Activated T-helper 1 cell treated with anti-CD3 and anti-CD28 coated beads, Interleukin-12 subunit alpha, Interleukin-12 subunit beta, Interleukin-2, Interleukin-4 antibody, amounts not matched to agents 30 ng/mL and 10 ng/mL and 1 ng/mL, durations not matched to agents 14 hours and 24 hours and 36 hours (primary cell): ENCODE results near the gene LDLRAD3. TPM values are rescaled to one million over a fixed set of nuclear protein-coding genes. Genes with fewer than 3 reads are reported as not detected.

Experiments used
- DNase-seq: peaks from one replicate; pipeline ENCODE4 v3.0.0; 2021; ENCODE audit warnings: low spot score
- H3K27ac Mint-ChIP-seq: one replicate; pipeline ENCODE4 v1.8.0; 2021; ENCODE audit warnings: mild to moderate bottlenecking, mixed read lengths
- H3K27me3 Mint-ChIP-seq: one replicate; pipeline ENCODE4 v1.8.0; 2022; ENCODE audit warnings: mild to moderate bottlenecking, moderate library complexity, mixed read lengths; ENCODE audit not compliant: insufficient read depth
- H3K36me3 Mint-ChIP-seq: one replicate; pipeline ENCODE4 v1.8.0; 2021; ENCODE audit warnings: low read depth, mixed read lengths
- H3K4me1 Mint-ChIP-seq: one replicate; pipeline ENCODE4 v1.8.0; 2021; ENCODE audit warnings: low read depth, mixed read lengths
- H3K4me3 Mint-ChIP-seq: one replicate; pipeline ENCODE4 v1.8.0; 2021; ENCODE audit warnings: mild to moderate bottlenecking, moderate library complexity, mixed read lengths
- H3K9me3 Mint-ChIP-seq: one replicate; pipeline ENCODE4 v1.8.0; 2021; ENCODE audit warnings: mixed read lengths
- intact Hi-C: fragments of 100-400 bp; cut with micrococcal nuclease; formaldehyde crosslinking; loops from one replicate; pipeline ENCODE4 v1.15.1; 2024
- total RNA-seq: library from RNA; stranded (reverse); gene quantifications from 2 replicates; pipeline ENCODE4 v1.2.3, GENCODE V29; 2022

Gene LDLRAD3
- total RNA-seq, 1 donor from 2014 or later, result 0.57 TPM

- intact Hi-C loops, result no loop called here
- Mint-ChIP-seq H3K27me3 (peaks cover 8% of the 10 kb centered on the region), H3K36me3 (no peaks in the 10 kb centered on the region), H3K27ac (no peak overlapping the region), H3K4me3 (no peak overlapping the region), H3K9me3 (peaks cover 7% of the 10 kb centered on the region), H3K4me1 (peaks cover 12% of the 10 kb centered on the region)
- DNase-seq, result no peak
These were observed 48.7 kb downstream of the LDLRAD3 start for GRCh38 chr11:35992548-35992947.

- Mint-ChIP-seq H3K27ac (no peak overlapping the region), H3K27me3 (peaks cover 2% of the 10 kb centered on the region), H3K4me3 (no peak overlapping the region), H3K36me3 (no peaks in the 10 kb centered on the region), H3K4me1 (peaks cover 12% of the 10 kb centered on the region), H3K9me3 (peaks cover 7% of the 10 kb centered on the region)
- DNase-seq, result peak; percentile 1
- intact Hi-C loops, result no loop called here
These were observed 50.6 kb downstream of the LDLRAD3 start for GRCh38 chr11:35994421-35994820.

GRCh38 chr11:35995681-35996271, 51.9 kb downstream of the LDLRAD3 start:
- no peak for DNase-seq
- H3K4me3 Mint-ChIP-seq, result no peak overlapping the region
- H3K27me3 Mint-ChIP-seq, result peaks cover 2% of the 10 kb centered on the region
- no peaks in the 10 kb centered on the region for H3K36me3 Mint-ChIP-seq
- peaks cover 7% of the 10 kb centered on the region for H3K9me3 Mint-ChIP-seq
- intact Hi-C loops, result no loop called here
- peaks cover 12% of the 10 kb centered on the region for H3K4me1 Mint-ChIP-seq
- no peak overlapping the region for H3K27ac Mint-ChIP-seq

GRCh38 chr11:35997902-35998520, 54.1 kb downstream of the LDLRAD3 start:
- H3K4me1 Mint-ChIP-seq, result peaks cover 11% of the 10 kb centered on the region
- no peak overlapping the region for H3K4me3 Mint-ChIP-seq
- DNase-seq, result no peak
- no peak overlapping the region for H3K27ac Mint-ChIP-seq
- H3K9me3 Mint-ChIP-seq, result peaks cover 7% of the 10 kb centered on the region
- no peaks in the 10 kb centered on the region for H3K36me3 Mint-ChIP-seq
- H3K27me3 Mint-ChIP-seq, result peaks cover 2% of the 10 kb centered on the region
- intact Hi-C loops, result no loop called here

GRCh38 chr11:35998634-35999033, 54.8 kb downstream of the LDLRAD3 start:
- Mint-ChIP-seq H3K4me1 (peaks cover 8% of the 10 kb centered on the region), H3K4me3 (no peak overlapping the region), H3K36me3 (no peaks in the 10 kb centered on the region), H3K27ac (no peak overlapping the region), H3K9me3 (peaks cover 9% of the 10 kb centered on the region), H3K27me3 (peaks cover 2% of the 10 kb centered on the region)
- intact Hi-C loops, result no loop called here
- DNase-seq, result no peak

GRCh38 chr11:36000616-36001190, 56.8 kb downstream of the LDLRAD3 start:
- no peak overlapping the region for H3K4me3 Mint-ChIP-seq
- DNase-seq, result no peak
- no peaks in the 10 kb centered on the region for H3K27me3 Mint-ChIP-seq
- no peaks in the 10 kb centered on the region for H3K36me3 Mint-ChIP-seq
- no peaks in the 10 kb centered on the region for H3K4me1 Mint-ChIP-seq
- no peak overlapping the region for H3K27ac Mint-ChIP-seq
- intact Hi-C loops, result no loop called here
- H3K9me3 Mint-ChIP-seq, result peaks cover 14% of the 10 kb centered on the region

- intact Hi-C loops, result no loop called here
- Mint-ChIP-seq H3K36me3 (no peaks in the 10 kb centered on the region), H3K27me3 (no peaks in the 10 kb centered on the region), H3K27ac (no peak overlapping the region), H3K9me3 (peaks cover 11% of the 10 kb centered on the region), H3K4me1 (no peaks in the 10 kb centered on the region), H3K4me3 (no peak overlapping the region)
- DNase-seq, result no peak
These were observed 58.3 kb downstream of the LDLRAD3 start for GRCh38 chr11:36002196-36002595.

GRCh38 chr11:36002796-36003195, 58.9 kb downstream of the LDLRAD3 start:
- intact Hi-C loops, result no loop called here
- H3K36me3 Mint-ChIP-seq, result no peaks in the 10 kb centered on the region
- peaks cover 11% of the 10 kb centered on the region for H3K9me3 Mint-ChIP-seq
- H3K4me1 Mint-ChIP-seq, result no peaks in the 10 kb centered on the region
- no peak for DNase-seq
- H3K27me3 Mint-ChIP-seq, result no peaks in the 10 kb centered on the region
- no peak overlapping the region for H3K4me3 Mint-ChIP-seq
- no peak overlapping the region for H3K27ac Mint-ChIP-seq

- intact Hi-C loops, result no loop called here
- Mint-ChIP-seq H3K9me3 (peaks cover 11% of the 10 kb centered on the region), H3K4me3 (no peak overlapping the region), H3K27me3 (peaks cover 2% of the 10 kb centered on the region), H3K27ac (no peak overlapping the region), H3K36me3 (no peaks in the 10 kb centered on the region), H3K4me1 (no peaks in the 10 kb centered on the region)
- DNase-seq, result no peak
These were observed 62.7 kb downstream of the LDLRAD3 start for GRCh38 chr11:36006556-36006955.

- no peak for DNase-seq
- Mint-ChIP-seq H3K4me1 (no peaks in the 10 kb centered on the region), H3K9me3 (peaks cover 11% of the 10 kb centered on the region), H3K27me3 (peaks cover 2% of the 10 kb centered on the region), H3K4me3 (no peak overlapping the region), H3K36me3 (no peaks in the 10 kb centered on the region), H3K27ac (no peak overlapping the region)
- intact Hi-C loops, result no loop called here
These were observed 63.3 kb downstream of the LDLRAD3 start for GRCh38 chr11:36007127-36007655.

- Mint-ChIP-seq H3K4me1 (no peaks in the 10 kb centered on the region), H3K36me3 (no peaks in the 10 kb centered on the region), H3K9me3 (peaks cover 10% of the 10 kb centered on the region), H3K27ac (no peak overlapping the region), H3K4me3 (no peak overlapping the region), H3K27me3 (peaks cover 2% of the 10 kb centered on the region)
- DNase-seq, result no peak
- intact Hi-C loops, result no loop called here
These were observed 64.7 kb downstream of the LDLRAD3 start for GRCh38 chr11:36008584-36008983.

GRCh38 chr11:36009473-36009872, 65.6 kb downstream of the LDLRAD3 start:
- Mint-ChIP-seq H3K9me3 (peaks cover 8% of the 10 kb centered on the region), H3K27ac (no peak overlapping the region), H3K36me3 (no peaks in the 10 kb centered on the region), H3K27me3 (peaks cover 3% of the 10 kb centered on the region), H3K4me3 (no peak overlapping the region), H3K4me1 (no peaks in the 10 kb centered on the region)
- DNase-seq, result no peak
- intact Hi-C loops, result no loop called here

- Mint-ChIP-seq H3K4me1 (no peaks in the 10 kb centered on the region), H3K27me3 (peaks cover 4% of the 10 kb centered on the region), H3K4me3 (no peak overlapping the region), H3K27ac (no peak overlapping the region), H3K9me3 (peaks cover 6% of the 10 kb centered on the region), H3K36me3 (no peaks in the 10 kb centered on the region)
- intact Hi-C loops, result no loop called here
- no peak for DNase-seq
These were observed 66.3 kb downstream of the LDLRAD3 start for GRCh38 chr11:36010010-36010740.
